GM21447 (cell line): Measurements from ENCODE around the gene ZMAT5.

Source experiments
- ATAC-seq: cut with Tn5 transposase; IDR thresholded peaks from one replicate; pipeline ENCODE4 v1.9.1; 2021; ENCODE audit not compliant: unreplicated experiment

Gene ZMAT5

DNA sequence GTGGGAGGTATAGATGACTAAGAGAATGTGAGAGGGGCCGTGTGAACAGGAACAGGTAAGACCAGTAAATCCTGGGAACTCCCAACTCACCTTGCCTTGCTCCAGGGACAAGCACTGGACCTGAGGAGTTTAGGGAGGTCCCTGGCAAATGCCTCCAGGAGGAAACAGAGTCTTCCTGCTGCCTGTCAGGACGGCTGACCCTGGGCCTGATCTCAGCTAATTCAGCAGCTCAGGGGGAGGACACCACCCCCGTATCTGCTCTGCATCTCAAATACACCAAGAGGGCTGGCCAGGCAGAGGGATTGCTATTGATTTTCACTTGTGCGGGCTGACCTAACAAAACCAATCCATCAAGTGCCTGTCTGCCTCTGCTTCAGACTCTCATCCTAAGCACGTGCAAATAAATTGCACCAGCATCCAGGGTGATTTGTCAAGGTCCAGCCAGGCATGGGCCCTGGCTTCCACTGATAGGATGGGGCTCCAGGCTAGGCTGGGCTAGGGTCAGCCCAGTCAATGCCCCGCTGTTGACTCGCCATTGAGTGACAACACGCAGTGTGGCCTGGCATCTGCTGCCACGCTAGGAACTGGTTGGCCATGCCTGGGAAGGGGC lies 20.7 kb upstream of the ZMAT5 start:
- ATAC-seq: no peak

DNA sequence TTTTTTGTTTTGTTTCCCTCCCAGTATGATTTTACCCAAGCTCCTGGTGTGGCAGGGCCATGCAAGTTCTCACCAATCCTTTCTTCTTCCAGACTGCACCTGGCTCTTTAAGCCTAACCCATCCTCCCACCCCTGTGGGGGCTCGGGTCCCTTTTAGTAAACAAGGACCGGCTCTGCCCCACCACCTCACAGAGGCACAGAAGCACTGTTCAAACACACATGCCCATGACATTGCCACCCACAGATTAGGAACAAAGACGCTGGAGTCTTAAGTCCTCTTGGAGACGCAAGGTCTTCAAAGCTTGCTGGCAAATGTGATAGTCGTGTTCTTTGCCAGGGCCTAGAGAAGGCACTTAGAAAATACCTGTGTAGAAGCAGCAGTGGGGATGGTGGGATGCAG lies 19.2 kb upstream of the ZMAT5 start:
- ATAC-seq: no peak

DNA sequence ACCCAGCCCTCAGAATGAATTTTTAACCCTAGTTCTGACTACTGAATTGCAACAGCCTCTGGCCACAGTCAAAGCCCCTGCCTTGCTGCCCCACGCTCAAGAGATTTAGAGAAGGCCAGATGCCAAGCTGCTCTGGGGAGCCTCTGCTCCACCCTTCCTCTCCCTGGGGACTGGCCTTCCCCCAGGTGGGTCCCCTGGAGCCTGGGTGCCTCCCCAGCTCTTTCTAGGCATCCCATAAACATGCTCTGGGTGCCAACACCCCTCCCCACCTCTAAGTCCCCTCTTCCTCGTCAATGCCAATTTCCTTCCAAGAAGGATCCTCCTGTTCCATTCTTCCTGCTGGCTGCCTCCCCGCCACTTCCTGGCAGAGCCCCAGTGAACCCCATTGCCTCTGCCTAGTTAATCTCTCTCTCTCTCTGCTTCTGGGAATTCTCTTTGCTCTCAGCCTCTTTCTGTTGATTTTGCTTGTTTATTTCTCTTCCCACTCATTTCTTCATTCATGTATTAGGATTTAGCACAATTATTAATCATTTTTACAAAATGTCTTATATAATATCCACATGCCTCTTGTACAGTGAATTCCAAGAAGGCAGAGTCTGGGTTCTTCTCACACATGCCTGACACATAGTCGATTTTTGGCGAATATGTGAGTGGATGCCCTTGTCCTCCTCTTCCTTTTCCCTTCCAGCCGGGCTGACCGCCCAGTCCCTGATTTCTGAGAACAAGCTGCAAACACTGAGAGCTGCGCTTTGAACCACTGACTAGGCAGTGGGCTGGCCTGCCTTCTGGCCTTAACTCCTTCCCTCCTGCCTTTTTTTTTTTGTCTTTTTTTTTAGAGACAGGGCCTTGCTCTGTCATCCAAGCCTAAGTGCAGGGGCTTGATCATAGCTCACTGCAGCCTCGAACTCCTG lies 17.9 kb upstream of the ZMAT5 start:
- no peak for ATAC-seq

- ATAC-seq: no peak
These were observed 15.4 kb upstream of the ZMAT5 start for GRCh38 chr22:29782061-29782845.

- no peak for ATAC-seq
These were observed 14.2 kb upstream of the ZMAT5 start for GRCh38 chr22:29780748-29781676.

GRCh38 chr22:29780220-29780619 lies 13.4 kb upstream of the ZMAT5 start:
- no peak for ATAC-seq

- no peak for ATAC-seq
These were observed 6.4 kb upstream of the ZMAT5 start for GRCh38 chr22:29773233-29773632.

GRCh38 chr22:29772170-29772641 lies 5.4 kb upstream of the ZMAT5 start:
- no peak for ATAC-seq

- ATAC-seq: no peak
These were observed 3.0 kb upstream of the ZMAT5 start for GRCh38 chr22:29769723-29770321.

GRCh38 chr22:29768052-29768693 lies 1.4 kb upstream of the ZMAT5 start:
- ATAC-seq: no peak

- peak; percentile 55 for ATAC-seq
These were observed 604 bp upstream of the ZMAT5 start, which contains the start of gene UQCR10 for GRCh38 chr22:29767171-29768051. Gene UQCR10, plus strand, starts transcription at chr22:29767369. Its CDS starts 30 bp downstream, at chr22:29767399.

- ATAC-seq: peak; percentile 10
These were observed 739 bp downstream of the ZMAT5 start for GRCh38 chr22:29765905-29766631.

- ATAC-seq: no peak
These were observed 4.5 kb downstream of the ZMAT5 start for GRCh38 chr22:29762263-29762662.

- ATAC-seq: no peak
These were observed 7.8 kb downstream of the ZMAT5 start for GRCh38 chr22:29758959-29759358.

DNA sequence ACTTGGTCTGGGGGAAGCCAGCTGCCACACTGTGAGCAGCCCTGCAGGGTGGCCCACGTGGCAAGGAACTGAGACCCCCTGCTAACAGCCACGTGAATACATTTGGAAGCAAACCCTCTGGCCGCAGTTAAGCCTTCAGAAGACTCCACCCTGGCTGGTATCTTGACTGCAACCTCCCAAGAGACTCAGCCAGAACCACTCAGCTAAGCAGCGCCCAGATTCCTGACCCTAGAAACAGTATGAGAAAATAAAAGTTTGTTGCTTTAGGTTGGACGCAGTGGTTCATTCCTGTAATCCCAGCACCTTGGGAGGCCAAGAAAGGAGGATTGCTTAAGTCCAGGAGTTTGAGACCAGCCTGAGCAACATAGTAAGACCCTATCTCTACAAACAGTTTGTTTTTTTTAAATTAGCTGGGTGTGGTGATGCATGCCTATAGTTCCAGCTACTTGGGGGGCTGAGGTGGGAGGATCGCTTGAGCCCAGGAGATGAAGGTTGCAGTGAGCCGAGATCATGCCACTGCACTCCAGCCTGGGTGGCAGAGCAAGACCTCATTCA lies 8.7 kb downstream of the ZMAT5 start:
- no peak for ATAC-seq

GRCh38 chr22:29757096-29757495 lies 9.7 kb downstream of the ZMAT5 start:
- no peak for ATAC-seq

DNA sequence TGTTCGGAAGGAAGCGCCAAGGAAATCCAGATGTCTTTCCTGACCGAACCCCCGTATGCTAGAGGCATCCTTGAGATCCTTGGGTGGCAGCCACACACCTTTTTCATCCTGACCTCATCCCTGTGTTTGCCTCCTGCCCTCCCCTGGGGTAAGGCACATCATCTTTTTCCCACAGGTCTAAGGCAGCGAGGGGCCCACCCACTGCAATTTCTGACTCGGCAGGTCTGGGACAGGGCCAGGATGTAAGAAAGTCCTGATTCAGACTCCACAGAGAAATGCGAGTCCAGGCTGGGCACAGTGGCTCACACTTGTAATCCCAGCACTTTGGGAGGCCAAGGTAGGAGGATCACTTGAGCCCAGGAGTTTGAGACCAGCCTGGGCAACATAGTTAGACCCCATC lies 10.5 kb downstream of the ZMAT5 start:
- no peak for ATAC-seq
